ENCODE data around the gene ICAM2. TPM values are rescaled to one million over a fixed set of nuclear protein-coding genes. Genes with fewer than 3 reads are reported as not detected.

ICAM2 gene
- total and polyA plus RNA-seq, 2 donors from 2014 or later = 38.8 to 55.8 TPM

- Histone ChIP-seq H3K4me1 (ENCODE audit: control insufficient read depth in 2 of 3, insufficient read depth in 2 of 3, low read depth in 1 of 3, low read length in 3 of 3) (peaks cover 0 to 6% (median 0%) of the 10 kb centered on the region in 3 donors), H3K9me3 (ENCODE audit: control insufficient read depth in 2 of 3, insufficient read depth in 1 of 3, low read length in 3 of 3) (no peaks in the 10 kb centered on the region), H3K27me3 (ENCODE audit: control insufficient read depth, insufficient read depth, low read length) (no peaks in the 10 kb centered on the region), H3K36me3 (ENCODE audit: control insufficient read depth in 2 of 3, insufficient read depth in 3 of 3, low read length in 3 of 3) (no peaks in the 10 kb centered on the region), H3K27ac (ENCODE audit: low read depth in 2 of 2, low read length in 2 of 2) (peak overlapping the region in 1 of 2 donors; percentile 39), H3K9ac (ENCODE audit: low read length in 3 of 3) (no peak overlapping the region), H3K4me3 (ENCODE audit: low read length in 3 of 3) (peak overlapping the region in 2 of 3 donors; percentile 33 to 55)
- FAIRE-seq (no peak), DNase-seq (peak; percentile 71 to 92 (median 80))
- peak; percentile 84 for TF ChIP-seq CTCF (IDR thresholded peaks at IDR 0.05; ENCODE audit: borderline replicate concordance, extremely low read depth, insufficient read depth)
- intact Hi-C loops (cut with DNase I) = loop anchor here (5.0 kb wide), 1 partner anchor 106 kb away; the partner anchor contains the start of gene ERN1
Observed at GRCh38 chr17:64025732-64026294, 5.4 kb upstream of the ICAM2 start.

GRCh38 chr17:64024781-64025731 lies 4.6 kb upstream of the ICAM2 start:
- no peak for FAIRE-seq
- H3K27ac ChIP-seq (ENCODE audit: low read depth in 2 of 2, low read length in 2 of 2) = peak overlapping the region in 1 of 2 donors; percentile 39
- no peak for DNase-seq
- peak overlapping the region in 1 of 3 donors; percentile 33 for H3K4me3 ChIP-seq (ENCODE audit: low read length in 3 of 3)
- H3K9me3 ChIP-seq (ENCODE audit: control insufficient read depth in 2 of 3, insufficient read depth in 1 of 3, low read length in 3 of 3) = no peaks in the 10 kb centered on the region
- H3K27me3 ChIP-seq (ENCODE audit: control insufficient read depth, insufficient read depth, low read length) = no peaks in the 10 kb centered on the region
- no peak overlapping the region for H3K9ac ChIP-seq (ENCODE audit: low read length in 3 of 3)
- no peak for TF ChIP-seq CTCF (IDR thresholded peaks at IDR 0.05; ENCODE audit: borderline replicate concordance, extremely low read depth, insufficient read depth)
- H3K4me1 ChIP-seq (ENCODE audit: control insufficient read depth in 2 of 3, insufficient read depth in 2 of 3, low read depth in 1 of 3, low read length in 3 of 3) = peaks cover 0 to 6% (median 0%) of the 10 kb centered on the region in 3 donors
- intact Hi-C loops (cut with DNase I) = loop anchor here (5.0 kb wide), 1 partner anchor 107 kb away; the partner anchor contains the start of gene ERN1
- H3K36me3 ChIP-seq (ENCODE audit: control insufficient read depth in 2 of 3, insufficient read depth in 3 of 3, low read length in 3 of 3) = no peaks in the 10 kb centered on the region

- no peak overlapping the region for H3K27ac ChIP-seq (ENCODE audit: low read depth in 2 of 2, low read length in 2 of 2)
- intact Hi-C loops (cut with DNase I) = no loop called here
- FAIRE-seq = no peak
- no peaks in the 10 kb centered on the region for H3K27me3 ChIP-seq (ENCODE audit: control insufficient read depth, insufficient read depth, low read length)
- no peak overlapping the region for H3K9ac ChIP-seq (ENCODE audit: low read length in 3 of 3)
- no peaks in the 10 kb centered on the region for H3K9me3 ChIP-seq (ENCODE audit: control insufficient read depth in 2 of 3, insufficient read depth in 1 of 3, low read length in 3 of 3)
- no peak for DNase-seq
- H3K4me3 ChIP-seq (ENCODE audit: low read length in 3 of 3) = no peak overlapping the region
- no peaks in the 10 kb centered on the region for H3K36me3 ChIP-seq (ENCODE audit: control insufficient read depth in 2 of 3, insufficient read depth in 3 of 3, low read length in 3 of 3)
- peaks cover 0 to 6% (median 0%) of the 10 kb centered on the region in 3 donors for H3K4me1 ChIP-seq (ENCODE audit: control insufficient read depth in 2 of 3, insufficient read depth in 2 of 3, low read depth in 1 of 3, low read length in 3 of 3)
- TF ChIP-seq CTCF (IDR thresholded peaks at IDR 0.05; ENCODE audit: borderline replicate concordance, extremely low read depth, insufficient read depth) = no peak
Observed at GRCh38 chr17:64024215-64024654, 3.8 kb upstream of the ICAM2 start.

Data from kidney (tissue), 14 donors.